Measurements from ENCODE around the gene PIGM.

Gene PIGM

GRCh38 chr1:159986531-159986930 lies 45.3 kb downstream of the PIGM start:
- no peak for DNase-seq

GRCh38 chr1:159986093-159986492 lies 45.7 kb downstream of the PIGM start:
- DNase-seq = no peak

GRCh38 chr1:159985473-159985872 lies 46.3 kb downstream of the PIGM start:
- DNase-seq = no peak

GRCh38 chr1:159983681-159984080 lies 48.1 kb downstream of the PIGM start:
- DNase-seq = no peak

GRCh38 chr1:159982280-159982679 lies 49.5 kb downstream of the PIGM start:
- DNase-seq = no peak

- DNase-seq = no peak
Measured at GRCh38 chr1:159981351-159982055, 50.3 kb downstream of the PIGM start.

GRCh38 chr1:159980786-159981185 lies 51.0 kb downstream of the PIGM start:
- DNase-seq = no peak

- no peak for DNase-seq
Measured at GRCh38 chr1:159980076-159980475, 51.7 kb downstream of the PIGM start.

GRCh38 chr1:159979257-159979656 lies 52.5 kb downstream of the PIGM start:
- no peak for DNase-seq

- no peak for DNase-seq
Measured at GRCh38 chr1:159978107-159978398, 53.7 kb downstream of the PIGM start.

GRCh38 chr1:159977364-159978106 lies 54.3 kb downstream of the PIGM start:
- no peak for DNase-seq
